Epithelial cell of esophagus (primary cell): Measurements from ENCODE around the gene FAM98C.
"Not testable (repeated sequence)": the region's sequence is repeated elsewhere in the genome, so short reads cannot be mapped to it uniquely, and the experiment has no call there.

Experiments
- DNase-seq: peaks from one replicate; pipeline ENCODE4 v3.0.0; 2010; ENCODE audit warnings: low read depth
- H3K4me3 ChIP-seq: 2 replicates; pipeline ENCODE4 v1.5.1; 2011; ENCODE audit warnings: mild to moderate bottlenecking, low read length, control low read depth
- TF ChIP-seq, protein P1 (sequence below): IDR thresholded peaks from 2 replicates; pipeline ENCODE4 v1.5.1; 2011; ENCODE audit warnings: low read depth, mild to moderate bottlenecking, low read length, control low read depth, inconsistent platforms; ENCODE audit not compliant: insufficient read depth; ENCODE audit errors: missing control alignments

FAM98C gene

DNA sequence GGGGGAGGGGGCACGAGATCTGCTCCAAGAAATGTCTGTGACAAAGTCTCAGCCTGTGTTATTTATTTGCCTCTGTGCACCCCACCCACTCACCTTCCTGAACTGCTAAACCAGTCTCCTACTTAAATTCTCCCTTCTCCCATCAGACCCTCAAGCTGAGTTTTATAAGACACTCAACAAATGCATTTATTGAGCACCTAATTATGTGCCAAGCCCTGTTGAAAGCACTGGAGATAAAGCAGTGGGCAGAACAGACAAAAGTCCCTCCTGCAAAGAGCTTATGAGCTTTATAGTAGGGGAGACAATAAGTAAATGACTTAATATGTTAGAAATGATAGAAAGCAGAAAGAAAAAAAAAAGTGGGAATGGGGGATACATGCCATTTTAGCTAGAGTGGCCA is 3.4 kb upstream of the FAM98C start:
- TF ChIP-seq, protein P1, sequence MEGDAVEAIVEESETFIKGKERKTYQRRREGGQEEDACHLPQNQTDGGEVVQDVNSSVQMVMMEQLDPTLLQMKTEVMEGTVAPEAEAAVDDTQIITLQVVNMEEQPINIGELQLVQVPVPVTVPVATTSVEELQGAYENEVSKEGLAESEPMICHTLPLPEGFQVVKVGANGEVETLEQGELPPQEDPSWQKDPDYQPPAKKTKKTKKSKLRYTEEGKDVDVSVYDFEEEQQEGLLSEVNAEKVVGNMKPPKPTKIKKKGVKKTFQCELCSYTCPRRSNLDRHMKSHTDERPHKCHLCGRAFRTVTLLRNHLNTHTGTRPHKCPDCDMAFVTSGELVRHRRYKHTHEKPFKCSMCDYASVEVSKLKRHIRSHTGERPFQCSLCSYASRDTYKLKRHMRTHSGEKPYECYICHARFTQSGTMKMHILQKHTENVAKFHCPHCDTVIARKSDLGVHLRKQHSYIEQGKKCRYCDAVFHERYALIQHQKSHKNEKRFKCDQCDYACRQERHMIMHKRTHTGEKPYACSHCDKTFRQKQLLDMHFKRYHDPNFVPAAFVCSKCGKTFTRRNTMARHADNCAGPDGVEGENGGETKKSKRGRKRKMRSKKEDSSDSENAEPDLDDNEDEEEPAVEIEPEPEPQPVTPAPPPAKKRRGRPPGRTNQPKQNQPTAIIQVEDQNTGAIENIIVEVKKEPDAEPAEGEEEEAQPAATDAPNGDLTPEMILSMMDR = no peak
- H3K4me3 ChIP-seq = no peak overlapping the region
- DNase-seq = no peak

DNA sequence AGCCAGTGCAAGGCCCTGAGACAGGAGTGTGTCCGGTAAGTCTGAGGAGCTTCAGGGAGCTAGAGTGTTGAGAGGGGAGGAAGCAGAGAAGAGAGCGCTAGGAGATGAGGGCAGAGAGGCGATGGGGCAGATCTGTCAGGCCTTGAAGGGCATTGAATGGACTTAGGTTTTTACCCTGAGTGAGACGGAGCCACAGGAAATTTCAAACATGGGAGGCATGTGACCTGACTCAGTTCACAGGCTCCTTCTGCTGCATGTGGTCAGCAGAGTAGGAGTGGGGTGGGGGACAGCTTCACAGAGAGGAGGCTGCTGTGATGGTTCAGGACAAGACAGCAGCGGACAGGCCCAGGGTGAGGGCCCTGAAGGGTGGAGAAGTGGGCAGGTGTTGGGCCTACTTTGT is 2.5 kb upstream of the FAM98C start:
- DNase-seq = no peak
- TF ChIP-seq, protein P1 = no peak
- no peak overlapping the region for H3K4me3 ChIP-seq

DNA sequence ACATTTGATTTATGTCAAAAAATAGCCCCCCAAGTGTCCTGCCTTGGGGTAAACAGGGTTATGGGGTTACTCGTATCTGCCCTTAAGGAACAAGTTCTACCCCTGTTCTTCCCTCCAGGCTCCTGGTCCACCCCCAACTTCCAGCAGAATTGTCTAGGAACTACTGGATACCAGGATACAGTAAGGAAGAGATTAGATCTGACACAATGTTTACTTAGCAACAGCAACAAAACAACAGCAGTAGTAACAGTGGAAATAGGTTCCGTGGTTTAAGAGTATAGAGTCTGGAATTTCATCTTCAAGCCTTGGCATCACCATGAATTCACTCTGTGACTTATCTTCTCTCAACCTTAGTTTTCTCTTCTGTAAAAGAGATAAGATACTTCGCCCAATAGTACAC is 1.7 kb upstream of the FAM98C start:
- no peak overlapping the region for H3K4me3 ChIP-seq
- peak; percentile 32 for DNase-seq
- TF ChIP-seq, protein P1 = no peak

DNA sequence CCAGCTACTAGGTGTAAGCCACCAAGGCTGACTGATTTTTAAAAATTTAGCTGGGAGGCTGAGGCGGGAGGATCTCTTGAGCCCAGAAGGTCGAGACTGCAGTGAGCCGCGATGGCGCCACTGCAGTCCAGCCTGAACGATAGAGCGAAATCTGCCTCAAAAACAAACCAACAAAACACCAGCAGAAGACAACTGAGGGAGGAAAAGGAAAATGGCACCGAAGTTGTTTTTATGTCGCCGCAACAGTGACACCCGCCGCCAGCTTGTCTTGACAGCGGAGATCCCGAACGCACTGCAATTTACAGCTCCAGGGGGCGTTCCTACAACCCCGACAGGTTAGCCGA is 298 bp upstream of the FAM98C start:
- peak overlapping the region; percentile 32 for H3K4me3 ChIP-seq
- no peak for DNase-seq
- TF ChIP-seq, protein P1 = no peak

DNA sequence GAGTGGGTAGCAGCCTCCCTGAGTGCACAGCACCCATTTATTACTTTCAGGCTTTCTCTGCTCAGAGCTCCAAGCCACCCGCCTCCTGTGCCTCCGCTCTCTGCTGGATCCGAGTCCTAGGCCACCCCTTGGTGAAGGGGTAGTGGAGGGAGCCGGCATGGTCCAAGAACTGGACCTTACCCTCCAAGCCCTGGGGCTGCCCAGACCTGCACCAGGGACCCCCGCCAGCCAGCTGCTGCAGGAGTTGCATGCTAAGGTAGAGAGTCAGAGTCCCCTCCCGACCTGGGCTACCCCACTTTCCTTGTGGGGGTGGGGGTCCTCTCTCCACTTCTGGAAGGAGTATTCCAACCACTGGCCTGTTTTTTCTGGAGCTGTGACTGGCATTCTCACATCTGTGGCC is 2.0 kb downstream of the FAM98C start:
- TF ChIP-seq, protein P1 = no peak
- no peak overlapping the region for H3K4me3 ChIP-seq
- DNase-seq = no peak

DNA sequence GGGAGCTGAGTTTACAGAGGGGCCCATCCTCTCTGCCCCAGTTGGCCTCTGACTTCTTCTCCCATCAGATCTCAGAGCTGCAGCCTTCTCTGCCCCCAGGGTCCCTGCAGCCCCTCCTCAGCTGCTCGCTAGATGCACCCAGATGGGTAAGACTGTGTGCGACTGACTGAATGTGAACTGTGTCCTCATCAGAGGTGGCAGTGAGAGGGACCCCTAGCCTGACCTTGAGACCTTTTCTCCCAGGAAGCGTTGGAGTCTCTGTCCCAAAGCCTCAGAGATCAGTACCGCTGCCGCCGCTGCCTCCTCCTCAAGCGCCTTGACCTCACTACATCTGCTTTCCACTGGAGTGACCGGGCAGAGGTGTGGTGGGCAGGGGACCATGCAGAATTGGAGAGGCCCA is 2.4 kb downstream of the FAM98C start:
- no peak for DNase-seq
- TF ChIP-seq, protein P1 = no peak
- H3K4me3 ChIP-seq = no peak overlapping the region

DNA sequence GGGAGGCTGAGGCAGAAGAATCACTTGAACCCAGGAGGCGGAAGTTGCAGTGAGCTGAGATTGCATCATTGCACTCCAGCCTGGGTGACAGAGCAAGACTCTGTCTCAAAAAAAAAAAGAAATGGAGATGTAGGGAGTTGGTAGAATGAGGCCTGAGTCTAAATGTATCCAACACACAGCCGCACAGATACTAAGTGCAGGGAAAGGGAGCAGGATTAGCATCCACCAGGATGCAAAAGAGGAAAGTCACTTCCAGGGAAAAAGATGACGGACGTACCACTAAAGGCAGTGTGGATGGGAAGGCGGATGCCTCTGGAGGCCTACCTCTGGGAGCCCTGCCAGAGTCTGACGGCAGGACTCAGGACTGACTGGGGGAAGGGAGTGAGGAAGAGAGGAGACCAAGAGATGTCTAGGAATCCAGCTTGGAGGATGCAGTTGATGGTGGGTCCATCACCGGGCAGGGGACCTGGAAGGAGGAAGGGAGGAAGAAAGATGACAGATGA is 6.8 kb downstream of the FAM98C start:
- DNase-seq = no peak
- TF ChIP-seq, protein P1 = no peak
- no peak overlapping the region for H3K4me3 ChIP-seq

DNA sequence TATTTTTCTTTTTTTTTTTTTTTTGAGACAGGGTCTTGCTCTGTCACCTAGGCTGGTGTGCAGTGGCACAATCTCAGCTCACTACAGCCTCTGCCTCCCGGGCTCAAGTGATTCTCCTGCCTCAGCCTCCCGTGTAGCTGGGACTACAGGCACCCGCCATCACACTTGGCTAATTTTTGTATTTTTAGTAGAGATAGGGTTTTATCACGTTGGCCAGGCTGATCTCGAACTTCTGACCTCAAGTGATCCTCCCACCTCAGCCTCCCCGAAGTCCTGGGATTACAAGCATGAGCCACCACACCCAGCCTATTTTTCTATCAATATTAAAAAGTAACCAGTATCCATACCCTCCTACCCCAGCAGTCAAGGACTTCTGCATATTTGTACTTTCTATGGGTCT is 7.5 kb downstream of the FAM98C start:
- not testable (repeated sequence) for DNase-seq, H3K4me3 ChIP-seq
